COLO668 (cell line): ENCODE data around the gene TMEM135.
"Not testable (repeated sequence)": the region's sequence is repeated elsewhere in the genome, so short reads cannot be mapped to it uniquely, and the experiment has no call there.

ENCODE experiments used
- DNase-seq: peaks from one replicate; lab custom pipeline; 2025; ENCODE audit not compliant: unreplicated experiment; lab: John Stamatoyannopoulos, UW

The TMEM135 gene

GRCh38 chr11:87255589-87255988 lies 217.9 kb downstream of the TMEM135 start:
- no peak for DNase-seq

GRCh38 chr11:87256694-87257340 lies 219.1 kb downstream of the TMEM135 start:
- DNase-seq: no peak

GRCh38 chr11:87258171-87258833 lies 220.6 kb downstream of the TMEM135 start:
- DNase-seq: no peak

GRCh38 chr11:87259736-87260135 lies 222.0 kb downstream of the TMEM135 start:
- DNase-seq: no peak

GRCh38 chr11:87260811-87261210 lies 223.1 kb downstream of the TMEM135 start:
- DNase-seq: no peak

GRCh38 chr11:87263264-87263838 lies 225.6 kb downstream of the TMEM135 start:
- DNase-seq: no peak

GRCh38 chr11:87263979-87264378 lies 226.2 kb downstream of the TMEM135 start:
- no peak for DNase-seq

GRCh38 chr11:87265132-87265531 lies 227.4 kb downstream of the TMEM135 start:
- DNase-seq: no peak

- no peak for DNase-seq
These were observed 228.2 kb downstream of the TMEM135 start for GRCh38 chr11:87265979-87266378.

- DNase-seq: no peak
These were observed 229.0 kb downstream of the TMEM135 start for GRCh38 chr11:87266751-87267150.

- not testable (repeated sequence) for DNase-seq
These were observed 234.2 kb downstream of the TMEM135 start for GRCh38 chr11:87271951-87272350.

GRCh38 chr11:87275176-87275575 lies 237.4 kb downstream of the TMEM135 start:
- DNase-seq: no peak

GRCh38 chr11:87280143-87280542 lies 242.4 kb downstream of the TMEM135 start:
- no peak for DNase-seq

- no peak for DNase-seq
These were observed 243.8 kb downstream of the TMEM135 start for GRCh38 chr11:87281496-87281895.

GRCh38 chr11:87284306-87284705 lies 246.6 kb downstream of the TMEM135 start:
- no peak for DNase-seq

GRCh38 chr11:87285674-87286073 lies 247.9 kb downstream of the TMEM135 start:
- DNase-seq: not testable (repeated sequence)

- DNase-seq: no peak
These were observed 248.6 kb downstream of the TMEM135 start for GRCh38 chr11:87286338-87286737.

- no peak for DNase-seq
These were observed 252.7 kb downstream of the TMEM135 start for GRCh38 chr11:87290304-87290922.

- no peak for DNase-seq
These were observed 254.9 kb downstream of the TMEM135 start for GRCh38 chr11:87292598-87292997.

- DNase-seq: no peak
These were observed 257.5 kb downstream of the TMEM135 start for GRCh38 chr11:87295237-87295636.

- no peak for DNase-seq
These were observed 258.9 kb downstream of the TMEM135 start for GRCh38 chr11:87296627-87297026.

GRCh38 chr11:87298155-87298554 lies 260.4 kb downstream of the TMEM135 start:
- DNase-seq: no peak
